Ascending aorta (tissue), 2 donors: ENCODE measurements around the gene CCSER1. TPM values are rescaled to one million over a fixed set of nuclear protein-coding genes. Genes with fewer than 3 reads are reported as not detected.
A peak's percentile ranks its signal among the peaks of the same experiment; 100 is the strongest.

Experiments
- DNase-seq, 2 donors: peaks; one replicate each; pipeline ENCODE4 v3.0.0-alpha.2; 2019; ENCODE audit warnings: low spot score in 2 of 2
- H3K27ac ChIP-seq, 2 donors: fragments of 200-600 bp; sonication (generic); one replicate each; pipeline ENCODE4 v1.5.1; 2016 to 2017; ENCODE audit warnings: mild to moderate bottlenecking in 1 of 2
- H3K27me3 ChIP-seq: fragments of 200-600 bp; sonication (generic); one replicate; pipeline ENCODE4 v1.5.1; 2017
- H3K36me3 ChIP-seq, 2 donors: fragments of 200-600 bp; sonication (generic); one replicate each; pipeline ENCODE4 v1.5.1; 2016
- H3K4me1 ChIP-seq, 2 donors: fragments of 200-600 bp; sonication (generic); one replicate each; pipeline ENCODE4 v1.5.1; 2016 to 2017; ENCODE audit warnings: mild to moderate bottlenecking in 1 of 2
- H3K4me3 ChIP-seq, 2 donors: fragments of 200-600 bp; sonication (generic); one replicate each; pipeline ENCODE4 v1.5.1; 2016 to 2017; ENCODE audit warnings: mild to moderate bottlenecking in 1 of 2
- H3K9me3 ChIP-seq, 2 donors: fragments of 200-600 bp; sonication (generic); one replicate each; pipeline ENCODE4 v1.5.1; 2016
- intact Hi-C: fragments of 100-400 bp; cut with DNase I; formaldehyde crosslinking; loops from one replicate; pipeline ENCODE4 v1.15.1; 2023
- total RNA-seq: library from RNA; depleted of rRNA; stranded (reverse); fragments of >200 nt; gene quantifications from one replicate; pipeline ENCODE4 v1.1.0, GENCODE V29; 2016
- TF ChIP-seq, protein P1 (sequence below), 3 experiments: fragments of 200-600 bp in 2 of 3; fragments of 450-650 bp in 1 of 3; sonication (generic) in 2 of 3; IDR thresholded peaks; one replicate each; pipeline ENCODE4 v1.5.1; 2016 to 2019; ENCODE audit warnings: antibody characterized with exemption in 3 of 3, mild to moderate bottlenecking in 1 of 3, moderate library complexity in 1 of 3

The CCSER1 gene
- total RNA-seq, 1 donor from 2014 or later = 8.9 TPM

GRCh38 chr4:90189946-90190345, 62.8 kb downstream of the CCSER1 start:
- TF ChIP-seq, protein P1, sequence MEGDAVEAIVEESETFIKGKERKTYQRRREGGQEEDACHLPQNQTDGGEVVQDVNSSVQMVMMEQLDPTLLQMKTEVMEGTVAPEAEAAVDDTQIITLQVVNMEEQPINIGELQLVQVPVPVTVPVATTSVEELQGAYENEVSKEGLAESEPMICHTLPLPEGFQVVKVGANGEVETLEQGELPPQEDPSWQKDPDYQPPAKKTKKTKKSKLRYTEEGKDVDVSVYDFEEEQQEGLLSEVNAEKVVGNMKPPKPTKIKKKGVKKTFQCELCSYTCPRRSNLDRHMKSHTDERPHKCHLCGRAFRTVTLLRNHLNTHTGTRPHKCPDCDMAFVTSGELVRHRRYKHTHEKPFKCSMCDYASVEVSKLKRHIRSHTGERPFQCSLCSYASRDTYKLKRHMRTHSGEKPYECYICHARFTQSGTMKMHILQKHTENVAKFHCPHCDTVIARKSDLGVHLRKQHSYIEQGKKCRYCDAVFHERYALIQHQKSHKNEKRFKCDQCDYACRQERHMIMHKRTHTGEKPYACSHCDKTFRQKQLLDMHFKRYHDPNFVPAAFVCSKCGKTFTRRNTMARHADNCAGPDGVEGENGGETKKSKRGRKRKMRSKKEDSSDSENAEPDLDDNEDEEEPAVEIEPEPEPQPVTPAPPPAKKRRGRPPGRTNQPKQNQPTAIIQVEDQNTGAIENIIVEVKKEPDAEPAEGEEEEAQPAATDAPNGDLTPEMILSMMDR (IDR thresholded peaks at IDR 0.05) = no peak
- H3K27ac ChIP-seq = no peak overlapping the region
- intact Hi-C loops = no loop called here
- DNase-seq = no peak
- H3K36me3 ChIP-seq = no peaks in the 10 kb centered on the region
- H3K4me3 ChIP-seq = no peak overlapping the region
- H3K27me3 ChIP-seq = no peaks in the 10 kb centered on the region
- no peaks in the 10 kb centered on the region for H3K9me3 ChIP-seq
- no peaks in the 10 kb centered on the region for H3K4me1 ChIP-seq

DNA sequence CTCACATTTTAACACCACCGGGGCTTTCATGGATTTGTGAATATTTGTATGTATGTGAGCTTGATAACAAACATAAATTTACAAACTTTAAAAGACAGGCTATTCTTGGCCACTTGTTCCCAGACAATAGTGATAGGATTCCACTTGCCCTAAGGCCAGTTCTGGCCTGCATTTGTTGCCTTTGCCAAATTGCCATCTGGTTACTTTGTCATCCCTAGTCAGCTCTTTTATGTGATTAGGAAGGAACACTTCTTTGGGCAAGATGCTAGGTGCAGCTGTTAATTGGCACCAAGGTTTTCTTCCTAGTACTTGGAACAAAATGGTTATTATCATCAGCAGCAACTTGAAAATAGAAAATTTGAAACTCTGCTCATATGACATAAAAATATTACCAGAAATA, 63.3 kb downstream of the CCSER1 start:
- DNase-seq = no peak
- intact Hi-C loops = no loop called here
- H3K36me3 ChIP-seq = no peaks in the 10 kb centered on the region

GRCh38 chr4:90198086-90198847, 71.1 kb downstream of the CCSER1 start:
- no peaks in the 10 kb centered on the region for H3K27me3 ChIP-seq
- DNase-seq = no peak
- H3K27ac ChIP-seq = no peak overlapping the region
- H3K4me3 ChIP-seq = no peak overlapping the region
- no peaks in the 10 kb centered on the region for H3K9me3 ChIP-seq
- H3K36me3 ChIP-seq = no peaks in the 10 kb centered on the region
- TF ChIP-seq, protein P1 (IDR thresholded peaks at IDR 0.05) = no peak
- intact Hi-C loops = no loop called here
- no peaks in the 10 kb centered on the region for H3K4me1 ChIP-seq

More for the DNA sequence above, 63.3 kb downstream of the CCSER1 start:
- TF ChIP-seq, protein P1 (IDR thresholded peaks at IDR 0.05) = no peak
- H3K27ac ChIP-seq = no peak overlapping the region
- no peaks in the 10 kb centered on the region for H3K27me3 ChIP-seq
- no peaks in the 10 kb centered on the region for H3K9me3 ChIP-seq
- no peak overlapping the region for H3K4me3 ChIP-seq
- H3K4me1 ChIP-seq = no peaks in the 10 kb centered on the region

GRCh38 chr4:90207887-90208454, 80.8 kb downstream of the CCSER1 start:
- no peaks in the 10 kb centered on the region for H3K9me3 ChIP-seq
- H3K27me3 ChIP-seq = no peaks in the 10 kb centered on the region
- H3K4me1 ChIP-seq = no peaks in the 10 kb centered on the region
- intact Hi-C loops = no loop called here
- no peak overlapping the region for H3K4me3 ChIP-seq
- H3K36me3 ChIP-seq = no peaks in the 10 kb centered on the region
- H3K27ac ChIP-seq = no peak overlapping the region
- DNase-seq = no peak
- TF ChIP-seq, protein P1 (IDR thresholded peaks at IDR 0.05) = no peak

- H3K4me1 ChIP-seq = no peaks in the 10 kb centered on the region
- H3K27ac ChIP-seq = peak overlapping the region in 1 of 2 donors; percentile 44
- no peaks in the 10 kb centered on the region for H3K36me3 ChIP-seq
- TF ChIP-seq, protein P1 (IDR thresholded peaks at IDR 0.05) = no peak
- H3K27me3 ChIP-seq = no peaks in the 10 kb centered on the region
- no peak for DNase-seq
- H3K4me3 ChIP-seq = no peak overlapping the region
- no peaks in the 10 kb centered on the region for H3K9me3 ChIP-seq
- intact Hi-C loops = no loop called here
These were observed 82.7 kb downstream of the CCSER1 start for GRCh38 chr4:90209922-90210321.
